Large intestine (tissue), 3 donors: ENCODE results near the gene GATD1. TPM values are rescaled to one million over a fixed set of nuclear protein-coding genes. Genes with fewer than 3 reads are reported as not detected.

Experiments used
- DNase-seq, 2 donors: peaks; one replicate each; pipeline versions ENCODE4 v3.0.0 to v3.0.0-alpha.2; 2013
- H3K27ac ChIP-seq: one replicate; pipeline ENCODE4 v1.5.1; 2013; ENCODE audit warnings: low read length
- H3K27me3 ChIP-seq: 2 replicates; pipeline ENCODE4 v1.6.1; 2013; ENCODE audit warnings: low read length; ENCODE audit not compliant: control insufficient read depth, insufficient read depth
- H3K36me3 ChIP-seq: 2 replicates; pipeline ENCODE4 v1.6.1; 2013; ENCODE audit warnings: low read length; ENCODE audit not compliant: control insufficient read depth, insufficient read depth
- H3K4me1 ChIP-seq: one replicate; pipeline ENCODE4 v1.6.1; 2013; ENCODE audit warnings: low read length; ENCODE audit not compliant: control insufficient read depth, insufficient read depth
- H3K4me3 ChIP-seq: one replicate; pipeline ENCODE4 v1.5.1; 2013; ENCODE audit warnings: low read length
- H3K9me3 ChIP-seq: one replicate; pipeline ENCODE4 v1.6.1; 2013; ENCODE audit warnings: mild to moderate bottlenecking, low read depth, low read length, moderate library complexity; ENCODE audit not compliant: control insufficient read depth
- WGBS: methylation state at CpG from one replicate; pipeline ENCODE4 v1.1.5; 2013; ENCODE audit warnings: low lambda C conversion rate; ENCODE audit not compliant: insufficient coverage; 5-methylcytosine and 5-hydroxymethylcytosine counted together
- polyA plus RNA-seq: library from polyadenylated mRNA; unstranded; fragments of 120-200 nt; gene quantifications from one replicate; pipeline ENCODE4 v1.2.1, GENCODE V29; 2013

Gene GATD1
- polyA plus RNA-seq, 1 donor: 58.1 TPM

DNA sequence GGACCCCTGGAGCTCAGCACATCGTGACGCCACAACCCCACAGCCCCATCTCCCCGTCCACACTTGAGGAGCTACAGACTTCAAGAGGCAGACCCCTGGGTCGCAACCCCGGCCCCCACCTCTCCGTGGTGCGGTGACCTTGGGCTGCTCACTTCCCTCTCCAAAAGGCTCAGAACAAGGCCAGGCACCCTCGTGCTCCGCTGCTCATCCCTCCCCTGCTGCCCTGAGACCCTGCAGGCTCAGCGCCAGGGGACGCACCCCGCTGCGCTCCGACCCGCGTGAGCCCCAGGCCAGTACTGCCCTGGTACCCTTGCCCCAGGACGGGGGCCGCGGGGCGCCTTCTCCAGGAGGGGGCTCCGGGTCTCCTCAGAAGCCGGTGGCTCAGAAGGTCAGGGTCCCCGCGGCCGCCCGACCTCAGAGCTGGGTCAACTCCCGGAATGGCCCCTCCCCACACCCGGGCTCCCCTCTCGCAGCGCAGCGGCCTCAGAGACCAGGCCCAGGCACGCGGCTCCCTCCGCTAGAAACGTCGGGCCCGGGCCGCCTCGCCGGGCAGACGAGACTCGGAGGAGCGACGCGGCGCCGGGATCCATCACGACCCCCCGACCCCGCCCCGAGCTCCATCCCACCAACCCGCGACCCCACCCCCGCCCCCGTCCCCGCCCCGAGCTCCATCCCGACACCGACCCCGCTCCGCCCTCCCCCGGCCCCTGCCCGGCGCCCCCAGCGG is 563 bp downstream of the GATD1 start:
- no CpG with 5 or more reads among the region's 65 CpGs for WGBS
- Histone ChIP-seq H3K4me3 (peak overlapping the region; percentile 91), H3K36me3 (peaks cover 41% of the 10 kb centered on the region), H3K9me3 (no peaks in the 10 kb centered on the region), H3K27me3 (no peaks in the 10 kb centered on the region), H3K4me1 (peaks cover 27% of the 10 kb centered on the region), H3K27ac (no peak overlapping the region)
- DNase-seq: peak in 1 of 2 donors; percentile 53

DNA sequence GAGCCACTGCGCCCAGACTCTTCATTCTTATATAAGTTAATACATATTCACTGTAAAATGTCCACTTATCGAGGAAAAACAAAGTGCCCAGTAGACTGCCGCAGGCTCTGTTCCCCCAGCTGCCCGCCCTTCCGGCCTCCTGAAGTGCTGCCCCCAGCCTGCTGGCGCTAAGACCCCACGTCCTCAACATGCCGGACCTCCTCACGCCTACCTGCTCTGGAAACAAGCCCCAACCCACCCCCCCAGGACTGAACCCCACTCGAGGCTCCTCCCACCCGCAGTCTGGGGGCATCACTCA is 1.1 kb downstream of the GATD1 start:
- no peak for DNase-seq
- no peaks in the 10 kb centered on the region for H3K9me3 ChIP-seq
- no CpG with 5 or more reads among the region's 11 CpGs for WGBS
- H3K27ac ChIP-seq: no peak overlapping the region
- peaks cover 46% of the 10 kb centered on the region for H3K36me3 ChIP-seq
- H3K4me3 ChIP-seq: peak overlapping the region; percentile 91
- H3K4me1 ChIP-seq: peaks cover 27% of the 10 kb centered on the region
- H3K27me3 ChIP-seq: no peaks in the 10 kb centered on the region

DNA sequence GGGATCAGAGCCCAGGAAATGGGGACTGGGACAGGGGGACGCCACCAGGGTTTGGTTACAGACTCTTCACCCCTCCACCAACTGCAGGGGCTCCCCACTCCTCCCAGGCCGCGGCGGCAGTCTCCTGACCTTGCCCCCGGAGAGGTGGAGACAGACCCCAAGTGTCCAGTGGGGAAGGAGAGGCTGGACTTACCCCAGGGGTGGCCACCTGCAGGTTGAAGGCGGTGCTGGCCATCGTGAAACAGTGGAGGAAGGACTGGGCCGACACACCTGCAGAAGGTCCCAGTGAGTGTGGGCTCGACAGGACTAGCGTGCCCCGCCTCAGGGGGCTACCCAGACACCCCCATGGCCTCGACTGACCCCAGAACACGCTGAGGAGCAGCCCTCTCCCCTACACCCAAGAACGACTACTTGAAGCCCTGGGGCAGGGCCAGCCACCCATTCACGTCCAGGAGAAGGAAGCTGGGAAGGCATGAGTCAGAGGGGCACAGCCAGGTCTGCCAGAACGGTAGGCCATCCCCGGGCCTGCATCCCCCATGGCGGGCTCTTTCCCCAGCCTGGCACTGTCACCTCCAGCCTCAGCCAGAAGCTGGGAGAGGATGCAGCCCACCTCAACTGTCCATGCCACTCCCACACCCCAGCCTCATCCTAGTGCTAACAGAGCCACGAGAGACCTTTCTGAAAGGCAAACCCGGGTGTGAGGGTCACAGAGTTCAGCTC is 2.3 kb downstream of the GATD1 start:
- H3K4me1 ChIP-seq: peaks cover 27% of the 10 kb centered on the region
- WGBS: no CpG with 5 or more reads among the region's 20 CpGs
- no peaks in the 10 kb centered on the region for H3K9me3 ChIP-seq
- no peak overlapping the region for H3K4me3 ChIP-seq
- DNase-seq: no peak
- no peaks in the 10 kb centered on the region for H3K27me3 ChIP-seq
- H3K27ac ChIP-seq: no peak overlapping the region
- H3K36me3 ChIP-seq: peaks cover 54% of the 10 kb centered on the region

DNA sequence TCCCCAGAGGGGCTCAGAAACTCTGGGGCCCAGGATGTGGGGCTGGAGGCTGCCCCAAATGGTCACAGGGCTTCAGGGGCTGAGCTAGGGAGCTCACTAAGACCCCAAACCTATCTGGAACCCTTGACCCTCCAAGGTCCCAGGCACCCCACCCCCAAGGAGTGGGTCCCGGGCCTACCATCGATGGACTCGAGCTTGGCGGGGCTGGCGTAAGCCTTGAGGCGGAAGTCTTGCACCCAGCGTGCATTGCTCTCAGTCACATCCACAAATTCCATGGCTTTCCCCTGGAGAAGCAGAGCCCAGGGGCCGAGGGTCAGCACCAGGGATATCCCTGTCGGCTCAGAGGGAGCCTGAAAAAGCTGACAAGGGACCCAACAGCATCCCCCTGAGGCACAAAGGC is 3.5 kb downstream of the GATD1 start:
- peaks cover 20% of the 10 kb centered on the region for H3K4me1 ChIP-seq
- H3K27ac ChIP-seq: no peak overlapping the region
- no peaks in the 10 kb centered on the region for H3K9me3 ChIP-seq
- WGBS: no CpG with 5 or more reads among the region's 9 CpGs
- H3K36me3 ChIP-seq: peaks cover 55% of the 10 kb centered on the region
- no peak overlapping the region for H3K4me3 ChIP-seq
- DNase-seq: no peak
- no peaks in the 10 kb centered on the region for H3K27me3 ChIP-seq

- WGBS: no CpG with 5 or more reads among the region's 5 CpGs
- Histone ChIP-seq H3K36me3 (peaks cover 55% of the 10 kb centered on the region), H3K27ac (no peak overlapping the region), H3K4me1 (peaks cover 16% of the 10 kb centered on the region), H3K27me3 (no peaks in the 10 kb centered on the region), H3K9me3 (no peaks in the 10 kb centered on the region), H3K4me3 (no peak overlapping the region)
- no peak for DNase-seq
Observed at GRCh38 chr11:773425-773824, 3.9 kb downstream of the GATD1 start.

GRCh38 chr11:772429-773390 is 4.6 kb downstream of the GATD1 start:
- Histone ChIP-seq H3K9me3 (no peaks in the 10 kb centered on the region), H3K4me3 (no peak overlapping the region), H3K4me1 (peaks cover 11% of the 10 kb centered on the region), H3K36me3 (peaks cover 55% of the 10 kb centered on the region), H3K27me3 (no peaks in the 10 kb centered on the region), H3K27ac (no peak overlapping the region)
- no CpG with 5 or more reads among the region's 34 CpGs for WGBS
- DNase-seq: no peak

- no CpG with 5 or more reads among the region's 15 CpGs for WGBS
- DNase-seq: no peak
- peaks cover 63% of the 10 kb centered on the region for H3K36me3 ChIP-seq
Observed at GRCh38 chr11:771617-772204, 5.6 kb downstream of the GATD1 start.

GRCh38 chr11:770642-771616 is 6.4 kb downstream of the GATD1 start:
- no peaks in the 10 kb centered on the region for H3K27me3 ChIP-seq
- WGBS: no CpG with 5 or more reads among the region's 32 CpGs
- peaks cover 71% of the 10 kb centered on the region for H3K36me3 ChIP-seq
- no peaks in the 10 kb centered on the region for H3K9me3 ChIP-seq
- H3K27ac ChIP-seq: no peak overlapping the region
- peaks cover 7% of the 10 kb centered on the region for H3K4me1 ChIP-seq
- no peak for DNase-seq
- H3K4me3 ChIP-seq: no peak overlapping the region

More at GRCh38 chr11:771617-772204, 5.6 kb downstream of the GATD1 start:
- no peaks in the 10 kb centered on the region for H3K27me3 ChIP-seq
- H3K27ac ChIP-seq: no peak overlapping the region
- no peak overlapping the region for H3K4me3 ChIP-seq
- H3K4me1 ChIP-seq: peaks cover 11% of the 10 kb centered on the region
- H3K9me3 ChIP-seq: no peaks in the 10 kb centered on the region

DNA sequence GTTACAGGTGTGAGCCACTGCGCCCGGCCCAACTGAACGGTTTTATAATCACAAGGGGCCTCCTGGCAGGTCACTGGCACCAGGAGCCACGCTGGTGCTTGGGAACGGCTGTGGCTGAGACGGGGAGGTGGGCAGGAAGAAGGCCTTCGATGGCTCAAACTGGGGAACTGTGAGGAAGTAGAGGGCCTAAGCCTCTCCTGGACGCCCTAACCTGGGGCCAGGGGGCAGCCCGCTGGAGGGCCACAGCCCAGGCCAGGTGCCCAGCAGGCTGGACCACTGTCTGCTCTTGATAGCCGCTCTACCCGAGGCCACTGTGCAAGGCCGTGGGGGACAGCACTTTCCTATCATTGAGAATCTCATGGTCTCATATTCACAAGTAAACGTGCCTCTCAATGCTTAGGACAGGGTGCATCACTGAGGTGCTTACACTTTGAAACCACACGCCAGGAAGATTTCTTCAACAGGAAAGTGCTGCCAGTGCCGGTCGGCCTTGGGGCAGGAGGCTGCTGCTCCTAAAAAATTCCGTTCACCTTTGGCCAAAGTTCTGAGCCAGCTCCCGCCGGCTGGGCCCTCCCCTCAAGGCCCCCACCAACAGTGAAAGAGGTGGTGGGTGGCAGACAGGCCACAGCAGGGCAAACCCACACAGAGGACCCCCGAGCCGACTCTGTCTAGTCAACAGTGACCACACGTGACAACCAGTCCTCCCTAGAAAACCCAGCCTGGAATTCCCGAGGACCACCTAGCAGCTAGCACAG is 7.2 kb downstream of the GATD1 start:
- H3K27me3 ChIP-seq: no peaks in the 10 kb centered on the region
- no peak for DNase-seq
- no peak overlapping the region for H3K27ac ChIP-seq
- no CpG with 5 or more reads among the region's 23 CpGs for WGBS
- H3K4me1 ChIP-seq: peaks cover 2% of the 10 kb centered on the region
- peaks cover 75% of the 10 kb centered on the region for H3K36me3 ChIP-seq
- H3K4me3 ChIP-seq: no peak overlapping the region
- no peaks in the 10 kb centered on the region for H3K9me3 ChIP-seq
